Measurements from ENCODE around the gene ADGRF3.
"Not testable (repeated sequence)": the region's sequence is repeated elsewhere in the genome, so short reads cannot be mapped to it uniquely, and the experiment has no call there.

ADGRF3 gene

DNA sequence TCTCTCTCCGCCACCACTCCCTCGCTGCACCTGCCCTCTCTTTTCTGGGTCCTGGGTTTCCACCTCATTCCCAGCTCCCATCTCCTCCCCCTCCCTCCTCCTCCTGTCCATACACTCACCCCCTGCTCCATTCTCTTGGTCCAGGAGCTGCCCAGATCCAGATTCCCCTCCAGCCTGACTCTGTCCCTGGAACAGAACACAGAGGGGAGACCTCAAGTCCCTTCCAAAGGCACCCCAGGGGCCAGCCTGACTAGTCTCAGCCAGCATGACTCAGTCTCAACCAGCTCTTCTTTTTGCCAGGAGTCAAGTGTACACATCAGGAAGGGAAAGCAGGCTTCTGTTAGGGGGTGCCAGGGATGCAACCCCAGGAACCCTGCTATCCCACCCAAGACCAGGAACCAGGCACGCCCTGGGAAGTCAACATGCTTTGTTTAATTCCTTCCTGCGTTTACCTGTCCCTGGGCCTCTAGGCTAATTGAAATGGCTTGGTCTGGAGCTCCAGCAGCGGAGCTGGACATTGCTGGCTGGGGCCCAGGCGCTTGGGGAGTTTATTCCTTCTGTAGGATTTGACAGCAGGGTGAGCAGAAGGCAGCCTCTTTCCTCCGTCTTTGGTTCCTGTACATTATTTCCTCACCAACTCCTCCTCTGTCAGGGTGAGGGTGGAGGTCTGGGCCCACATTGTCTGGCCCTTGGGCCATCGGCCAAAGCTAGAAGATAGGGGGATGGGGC, 29.0 kb downstream of the ADGRF3 start:
- no peak for DNase-seq

DNA sequence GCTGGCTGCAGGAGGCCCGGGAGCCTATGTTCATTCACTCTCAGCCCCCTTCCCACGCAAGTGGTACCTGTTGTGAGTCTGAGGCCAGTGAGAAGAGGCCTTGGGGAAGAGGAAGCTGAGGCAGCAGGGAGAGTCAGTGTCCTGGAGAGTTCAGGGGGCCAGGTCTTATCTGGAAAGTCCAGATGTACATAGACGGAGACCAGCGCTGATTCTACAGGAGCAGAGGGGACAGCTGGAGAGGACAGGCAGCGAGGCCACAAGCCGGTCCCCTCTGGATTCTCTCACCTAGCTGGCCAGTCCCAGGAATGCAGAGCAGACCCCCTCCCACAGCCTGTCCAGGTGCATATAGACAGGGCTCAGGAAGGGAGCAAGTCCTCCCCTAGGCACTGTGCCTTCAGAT, 29.7 kb downstream of the ADGRF3 start:
- no peak for DNase-seq

DNA sequence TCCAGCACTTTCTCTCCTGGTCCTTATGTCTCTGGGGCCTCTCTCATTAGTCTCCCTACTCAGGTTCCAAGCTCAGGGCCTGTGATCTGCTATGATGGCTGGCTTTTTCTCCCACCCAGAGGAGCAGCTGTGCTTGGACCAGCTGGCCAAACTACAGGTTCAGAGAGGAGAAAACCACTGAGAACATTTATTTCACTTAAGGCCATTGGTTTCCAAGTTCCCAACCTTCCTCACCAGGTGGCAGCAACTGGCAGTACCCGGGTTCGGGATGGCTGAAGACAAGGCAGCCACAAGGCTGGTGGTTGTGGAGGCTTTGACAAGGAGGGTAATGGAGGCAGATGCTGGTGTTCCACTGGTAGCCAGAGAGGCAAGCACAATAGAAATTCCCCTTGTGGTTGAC, 30.5 kb downstream of the ADGRF3 start:
- DNase-seq, result no peak

DNA sequence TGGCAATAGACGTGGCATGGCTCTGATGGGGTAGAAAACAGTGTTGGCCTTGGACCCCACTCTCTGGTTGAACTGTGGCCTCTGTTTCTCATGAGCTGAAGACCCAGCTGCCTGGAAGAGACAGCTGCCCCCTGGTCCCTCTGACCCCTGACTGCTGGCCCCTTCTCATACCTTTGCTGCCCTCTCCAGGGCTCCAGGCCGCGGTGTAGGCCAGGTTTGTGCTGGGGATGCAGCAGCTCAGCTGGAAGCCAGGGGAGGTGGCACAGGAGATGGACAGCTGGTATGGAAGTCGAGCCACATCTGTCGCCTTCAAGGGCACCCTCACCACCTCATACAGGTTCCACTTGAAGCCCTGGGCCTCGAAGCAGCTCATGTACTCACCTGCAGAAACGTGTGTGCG, 32.3 kb downstream of the ADGRF3 start:
- no peak for DNase-seq

DNA sequence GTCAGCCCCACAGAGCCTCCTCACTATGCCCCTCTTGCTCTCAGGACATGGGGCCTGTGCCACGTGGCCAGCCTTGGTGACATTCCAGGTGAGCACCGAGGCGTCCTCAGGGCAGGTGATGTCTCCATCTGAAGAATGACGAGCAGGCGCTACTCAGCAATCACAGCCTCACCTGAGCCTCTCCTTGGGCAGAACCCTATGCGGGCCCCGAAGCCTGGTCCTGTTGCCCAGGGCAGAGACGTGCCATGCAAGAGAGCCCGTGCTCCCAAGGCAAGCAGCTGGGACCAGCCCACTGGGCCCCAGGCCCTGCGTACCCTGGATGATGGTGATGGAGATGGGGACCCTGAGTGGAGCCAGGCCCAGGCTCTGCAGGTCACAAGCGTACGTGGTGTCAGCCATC, 33.1 kb downstream of the ADGRF3 start:
- no peak for DNase-seq

DNA sequence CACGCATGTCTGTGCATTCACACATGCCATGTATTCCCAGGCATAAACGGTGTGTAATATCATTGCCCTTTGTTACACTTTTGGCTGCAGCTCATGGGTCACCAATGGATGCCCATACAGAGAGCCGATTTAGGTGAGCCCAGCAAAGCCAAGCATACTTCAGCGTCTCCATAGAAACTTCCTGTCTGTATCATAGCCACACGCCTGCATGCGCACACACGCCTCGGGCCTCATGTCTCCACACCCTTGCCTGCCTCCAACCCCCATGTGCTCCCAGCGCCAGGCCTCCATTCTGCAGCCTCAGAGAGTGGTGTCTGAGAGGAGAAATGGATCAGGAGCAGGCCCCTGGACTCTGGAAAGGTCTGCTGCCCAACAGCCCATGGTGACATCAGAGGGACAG, 34.1 kb downstream of the ADGRF3 start:
- no peak for DNase-seq

DNA sequence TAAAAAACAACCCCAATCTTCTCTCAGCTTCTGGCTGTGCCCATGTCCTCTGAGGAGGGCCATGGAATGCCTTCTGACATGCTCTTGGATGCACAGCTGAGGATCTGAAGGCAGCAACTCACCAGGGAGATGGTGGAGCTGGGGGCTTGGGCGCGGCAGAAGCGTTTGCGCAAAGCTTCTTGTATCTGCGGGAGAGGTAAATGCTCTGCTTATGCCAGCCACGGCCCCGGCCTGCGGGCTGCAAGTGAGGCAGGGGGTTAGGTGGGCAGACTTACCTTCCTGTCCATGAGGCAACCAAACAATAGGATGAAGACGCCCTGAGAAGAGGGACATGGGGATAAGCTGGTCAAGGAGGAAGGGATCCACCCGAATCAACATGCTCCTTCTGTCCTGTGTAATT, 36.7 kb downstream of the ADGRF3 start:
- no peak for DNase-seq

DNA sequence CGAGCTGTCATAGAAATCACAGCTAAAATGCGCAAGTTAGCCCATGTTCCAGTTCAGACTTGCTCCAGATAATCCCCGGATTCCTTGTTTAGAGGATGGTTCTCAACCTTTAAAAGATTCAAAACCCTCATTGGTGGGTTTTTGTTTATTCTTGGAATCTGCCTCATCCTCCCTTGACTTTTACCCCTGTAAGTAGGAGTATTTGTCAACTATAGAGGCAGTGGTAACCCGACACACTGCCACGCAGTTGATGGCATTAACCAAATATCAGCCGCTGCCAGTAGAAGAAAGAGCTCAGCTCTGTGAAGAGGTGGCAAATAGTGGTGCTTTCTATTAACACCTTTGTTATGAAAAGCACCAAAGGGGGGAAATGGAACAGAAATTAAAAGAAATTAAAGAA, 41.0 kb downstream of the ADGRF3 start:
- DNase-seq, result no peak

DNA sequence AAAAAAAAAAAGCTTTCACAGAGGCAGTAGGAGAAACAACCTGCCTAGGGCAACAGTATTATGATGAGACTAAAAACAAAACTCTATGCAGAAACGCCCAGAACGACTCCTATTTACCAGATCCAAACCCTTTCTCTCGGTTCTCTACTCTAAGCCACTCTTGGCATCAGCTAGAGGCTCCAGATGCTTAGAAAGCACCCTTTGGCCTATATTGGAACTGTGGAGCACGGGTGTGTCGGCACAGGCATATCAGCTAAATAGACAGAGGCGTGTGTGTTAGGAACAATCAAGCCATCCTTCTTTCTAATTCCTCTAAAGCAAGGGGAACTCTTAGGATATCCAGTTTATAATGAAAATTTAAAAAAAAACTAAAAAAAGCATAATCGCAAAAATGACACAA, 41.5 kb downstream of the ADGRF3 start:
- DNase-seq, result not testable (repeated sequence)

DNA sequence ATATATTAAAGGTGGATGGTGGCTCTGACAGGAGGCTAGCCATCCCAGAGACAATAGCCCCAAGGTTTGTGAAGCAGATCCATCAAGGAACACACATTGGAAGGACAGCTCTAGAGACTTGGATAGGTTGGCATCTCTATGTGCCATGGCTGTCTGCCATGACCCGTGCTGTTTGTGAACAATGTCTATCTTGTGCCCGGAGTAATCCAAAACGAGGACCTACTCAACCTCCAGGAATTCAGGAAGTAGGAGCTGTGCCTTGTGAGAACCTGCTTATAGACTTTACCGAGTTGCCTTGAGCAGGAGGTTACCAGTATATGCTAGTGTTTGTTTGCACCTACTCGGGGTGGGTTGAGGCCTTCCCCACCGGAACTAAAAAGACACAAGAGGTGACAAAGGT, 43.7 kb downstream of the ADGRF3 start:
- DNase-seq, result no peak

DNA sequence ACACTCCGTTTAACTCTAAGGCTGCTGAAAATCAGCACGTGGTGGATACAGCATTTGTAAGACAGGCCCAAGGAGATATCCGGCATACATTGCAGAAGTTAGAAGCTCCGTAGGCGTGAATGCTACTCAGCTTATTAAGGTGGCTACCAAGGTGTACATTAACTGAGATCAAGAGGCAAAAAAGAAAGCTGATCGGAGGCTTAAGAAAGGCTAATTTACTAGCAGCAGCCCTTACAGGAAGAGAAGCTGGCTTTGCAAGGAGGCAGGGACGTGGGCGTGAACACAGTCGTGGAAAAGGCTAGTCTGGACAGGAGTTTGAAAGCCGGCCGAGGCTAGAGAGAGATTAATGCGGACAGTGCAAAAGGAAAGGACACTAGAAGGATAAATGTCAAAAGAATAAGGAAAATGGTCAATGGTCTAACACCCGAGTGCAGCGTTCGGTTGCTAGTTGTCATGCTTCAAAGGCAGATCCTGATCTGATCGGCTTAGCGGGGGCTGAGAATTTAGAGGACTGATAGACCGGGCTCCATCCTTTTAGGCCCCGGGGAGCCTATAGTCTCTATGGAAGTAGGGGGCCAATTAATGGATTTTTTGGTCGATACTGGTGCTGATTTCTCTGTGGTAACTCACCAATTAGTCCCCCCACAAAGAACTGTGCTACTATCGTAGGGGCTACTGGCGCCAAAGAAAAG, 46.2 kb downstream of the ADGRF3 start:
- DNase-seq, result peak; percentile 71

DNA sequence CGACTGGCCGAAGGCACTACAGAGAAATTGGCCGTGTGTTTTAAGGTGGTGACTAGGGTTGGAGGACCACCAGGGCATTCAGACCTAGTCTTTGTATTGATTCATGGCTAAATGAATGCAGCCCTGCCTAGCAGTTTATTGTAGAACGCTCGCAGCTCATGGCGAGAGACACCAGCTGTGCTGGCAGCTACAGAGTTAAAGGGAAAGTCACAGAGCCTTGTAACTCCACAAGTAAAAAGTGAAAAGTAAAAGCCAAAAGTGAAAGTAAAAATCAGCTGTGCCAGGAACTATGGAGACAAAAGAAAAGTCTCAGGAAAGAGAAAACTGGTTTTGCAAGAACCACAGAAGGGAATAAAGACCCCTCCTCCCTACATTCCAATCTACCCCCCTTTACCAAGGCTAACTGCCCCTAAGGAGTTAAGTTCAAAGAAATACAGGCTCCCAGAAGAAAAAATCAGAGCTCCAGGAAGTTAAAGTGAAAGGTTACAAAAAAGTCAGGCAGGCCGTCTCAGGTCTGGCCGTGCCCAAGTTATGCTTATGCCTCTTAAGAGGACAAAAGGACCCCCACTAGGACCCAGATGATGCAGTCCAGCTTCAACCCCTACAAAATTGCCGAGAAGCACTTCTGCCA, 47.0 kb downstream of the ADGRF3 start:
- peak; percentile 83 for DNase-seq

DNA sequence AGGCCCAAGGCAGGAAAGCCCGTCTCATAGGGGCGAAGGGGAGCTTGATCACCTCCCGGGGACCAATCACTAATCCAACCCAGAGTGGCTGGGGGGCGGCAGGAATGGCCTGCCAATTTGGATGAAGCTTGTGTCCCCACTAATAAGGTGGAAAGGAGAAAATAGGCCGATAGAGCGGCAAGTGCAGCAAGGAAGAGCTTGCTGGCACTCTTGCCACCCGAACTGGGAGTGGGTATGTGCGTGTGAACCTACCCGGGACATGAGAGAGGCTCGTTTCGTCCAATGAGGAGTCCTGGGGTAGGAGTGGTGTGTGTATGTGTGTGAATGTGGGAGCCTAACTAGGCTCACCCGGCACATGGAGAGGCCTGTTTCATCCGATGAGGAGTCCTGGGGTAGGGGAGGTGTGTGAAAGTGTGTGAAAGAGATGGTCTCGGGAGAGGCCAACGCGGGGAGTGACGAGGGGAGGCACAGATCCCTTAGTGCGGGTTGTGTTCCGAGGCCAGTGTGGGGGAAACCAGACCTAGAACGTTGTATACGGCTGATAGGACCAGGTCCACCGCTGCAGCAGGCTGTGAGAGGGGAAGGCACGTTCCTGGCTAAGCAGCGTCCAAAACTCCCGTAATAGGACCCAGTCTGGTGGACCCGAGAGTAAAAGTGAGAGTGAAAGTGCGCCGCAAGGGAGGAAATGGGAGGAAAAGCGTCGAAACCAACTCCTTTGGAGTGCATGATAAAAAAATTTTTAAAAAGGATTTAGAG, 47.8 kb downstream of the ADGRF3 start:
- peak; percentile 16 for DNase-seq

DNA sequence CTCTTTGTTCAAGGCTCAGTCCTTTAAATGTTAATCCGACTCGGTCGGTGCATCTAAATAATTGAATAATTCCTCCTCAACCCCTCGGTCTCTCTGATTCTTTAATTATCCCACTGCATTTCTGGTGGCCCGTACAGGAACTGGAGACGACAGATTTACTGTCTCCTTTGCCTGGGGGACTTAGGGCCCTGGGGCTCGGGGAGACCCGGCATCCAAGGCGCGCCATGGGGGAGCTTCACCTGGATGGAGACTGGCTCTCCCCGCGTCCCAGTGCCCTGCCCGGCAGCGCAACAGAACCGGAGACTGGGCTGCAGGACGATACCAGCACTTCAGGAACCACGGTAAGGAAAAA, 48.3 kb downstream of the ADGRF3 start:
- DNase-seq, result no peak

DNA sequence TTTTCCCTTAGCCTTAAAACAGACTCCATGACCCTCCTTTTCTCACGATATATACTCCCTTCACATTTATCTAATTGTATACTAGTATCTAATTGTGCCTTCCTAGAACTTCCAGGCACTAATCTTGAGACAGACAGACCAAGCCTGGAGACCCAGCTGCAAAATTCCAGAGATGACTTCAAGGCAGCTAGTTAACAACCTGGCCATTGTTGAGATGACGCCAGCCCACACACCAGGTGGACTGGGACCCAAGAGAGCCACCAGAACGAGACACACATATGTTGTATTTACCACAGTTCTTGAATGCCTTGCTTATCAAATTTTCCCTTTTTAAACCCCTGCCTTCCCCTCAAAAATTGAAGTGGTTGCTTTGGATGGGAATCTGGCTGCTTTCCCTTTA, 49.5 kb downstream of the ADGRF3 start:
- DNase-seq, result no peak

DNA sequence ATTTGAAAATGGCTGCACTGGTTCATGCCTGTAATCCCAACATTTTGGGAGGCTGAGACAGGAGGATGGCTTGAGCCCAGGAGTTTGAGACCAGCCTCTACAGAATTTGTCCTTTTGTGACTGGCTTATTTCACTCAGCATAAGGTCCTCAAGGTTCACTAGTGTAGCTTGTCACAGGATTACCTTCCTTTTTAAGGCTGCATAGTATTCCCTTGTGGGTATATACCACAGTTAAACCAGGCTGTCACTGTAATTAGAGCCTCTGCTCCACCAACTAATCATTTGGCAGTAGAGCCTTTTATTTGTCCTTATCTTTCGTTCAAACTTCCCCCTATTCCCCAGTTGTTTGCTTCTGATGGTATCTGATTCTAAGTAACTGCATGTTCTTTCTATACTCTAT, 51.1 kb downstream of the ADGRF3 start:
- no peak for DNase-seq

DNA sequence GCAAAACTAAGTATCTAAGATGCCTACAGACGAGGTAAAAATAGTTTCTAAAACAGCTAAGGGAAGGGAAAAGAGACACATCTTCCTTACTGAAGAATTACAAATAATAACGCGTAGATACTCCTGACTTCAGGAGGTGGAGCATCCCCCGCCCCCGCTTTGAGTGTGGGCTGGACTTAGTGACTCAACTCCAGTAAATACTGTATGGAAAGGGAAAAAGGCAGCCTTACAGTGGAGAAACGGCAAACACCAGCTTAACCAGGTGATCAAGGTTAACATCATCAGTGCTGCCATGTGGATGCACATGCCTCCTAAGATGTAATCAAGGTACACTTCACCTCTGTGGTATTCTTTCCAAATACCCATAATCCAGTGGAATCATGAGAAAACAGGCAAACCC, 53.9 kb downstream of the ADGRF3 start:
- DNase-seq, result no peak

DNA sequence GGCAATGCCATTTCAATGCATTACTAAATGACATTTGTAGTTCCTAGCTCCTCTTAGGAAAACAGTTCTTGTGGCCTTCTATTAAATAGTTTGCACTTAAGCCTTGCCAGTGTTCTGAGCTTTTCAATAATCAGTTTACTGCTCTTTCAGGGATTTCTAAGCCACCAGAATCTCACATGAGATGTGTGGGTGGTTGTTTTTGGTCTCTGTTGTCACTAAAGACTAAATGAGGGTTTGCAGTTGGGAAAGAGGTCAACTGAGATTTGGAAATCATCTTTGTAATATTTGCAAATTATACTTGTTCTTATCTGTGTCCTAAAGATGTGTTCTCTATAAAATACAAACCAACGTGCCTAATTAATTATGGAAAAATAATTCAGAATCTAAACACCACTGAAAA, 56.6 kb downstream of the ADGRF3 start:
- DNase-seq, result no peak

DNA sequence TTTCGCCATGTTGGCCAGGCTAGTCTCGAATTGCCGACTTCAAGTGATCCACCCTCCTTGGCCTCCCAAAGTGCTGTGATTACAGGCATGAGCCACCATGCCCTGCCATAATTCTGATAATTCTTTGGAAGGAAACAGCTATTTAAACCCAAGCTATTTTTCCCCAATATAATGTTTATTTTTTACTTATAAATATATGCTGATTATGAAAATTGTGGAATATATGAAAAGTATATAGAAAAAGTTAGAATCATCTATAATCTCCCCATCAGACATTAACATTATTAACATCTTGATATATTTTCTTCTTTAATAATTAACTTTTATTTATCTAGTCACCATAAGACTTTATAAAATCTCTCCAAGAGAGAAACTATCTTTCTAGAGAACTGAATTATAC, 60.7 kb downstream of the ADGRF3 start:
- DNase-seq, result no peak

DNA sequence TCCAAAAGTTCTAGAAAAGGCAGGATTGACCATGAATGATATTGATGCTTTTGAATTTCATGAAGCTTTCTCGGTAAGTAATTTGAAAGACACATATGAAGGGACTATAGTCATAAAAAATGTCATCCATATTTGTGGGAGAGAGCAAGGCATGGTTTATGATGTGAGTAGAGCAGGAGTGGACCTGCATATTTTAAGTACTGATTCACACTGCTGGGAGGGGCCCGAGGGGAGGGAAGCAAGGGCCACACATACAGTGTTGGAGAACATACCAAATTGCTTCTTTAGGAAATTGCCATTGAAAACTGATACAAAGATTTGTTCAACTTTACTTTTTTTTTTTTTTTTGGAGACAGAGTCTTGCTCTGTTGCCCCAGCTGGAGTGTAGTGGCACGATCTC, 62.5 kb downstream of the ADGRF3 start:
- DNase-seq, result no peak

DNA sequence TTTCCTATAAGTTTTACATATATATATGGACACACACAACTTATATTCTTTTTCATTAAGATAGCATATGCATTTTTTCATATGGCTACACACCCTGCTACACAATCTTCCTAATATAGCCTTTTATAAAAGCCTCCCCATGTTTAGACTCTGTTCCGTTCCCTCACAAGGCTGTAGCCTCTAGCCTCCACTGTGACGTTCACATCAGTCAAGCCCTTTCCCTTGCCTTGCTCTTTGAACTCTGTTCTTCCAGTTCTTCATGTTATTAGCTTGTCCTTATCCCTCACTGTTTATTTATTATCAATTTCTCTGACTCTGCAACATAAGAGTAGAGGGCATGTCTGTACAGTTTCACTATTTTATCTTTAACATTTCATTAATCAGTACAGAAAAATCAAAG, 63.0 kb downstream of the ADGRF3 start:
- DNase-seq, result no peak

DNA sequence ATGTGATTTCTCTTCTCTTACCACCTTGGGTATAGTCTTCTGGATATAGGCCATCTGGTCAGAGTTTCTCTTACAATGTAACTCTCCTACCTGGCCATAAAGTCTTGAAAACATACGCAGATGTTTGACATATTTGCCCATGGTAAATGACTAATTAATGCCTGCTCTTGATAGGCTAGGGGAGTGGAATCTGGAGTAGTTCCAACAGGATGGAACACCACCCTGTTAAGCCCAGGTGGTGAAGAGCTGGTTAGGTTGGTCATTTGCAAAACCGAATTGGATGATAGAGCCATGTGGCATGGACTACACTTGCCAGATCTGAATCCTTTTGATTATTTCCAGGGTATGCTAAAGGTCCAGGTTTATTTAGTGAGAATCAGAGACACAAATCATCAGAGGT, 65.4 kb downstream of the ADGRF3 start:
- DNase-seq, result no peak

DNA sequence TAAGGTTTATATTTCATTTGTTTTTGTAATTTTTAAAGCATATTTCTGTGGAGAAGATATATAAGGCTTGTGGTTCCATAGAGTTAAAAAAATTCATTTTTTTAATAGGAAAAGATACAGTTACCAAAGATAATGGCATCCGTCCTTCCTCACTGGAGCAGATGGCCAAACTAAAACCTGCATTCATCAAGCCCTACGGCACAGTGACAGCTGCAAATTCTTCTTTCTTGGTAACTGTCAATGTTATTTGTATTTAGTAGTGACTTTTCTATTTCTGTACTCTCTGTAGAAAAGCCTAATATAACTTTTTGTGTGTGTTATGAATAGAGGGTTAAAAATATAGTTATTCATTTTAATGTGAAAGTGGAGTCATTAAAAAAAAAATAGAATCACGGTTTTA, 66.7 kb downstream of the ADGRF3 start:
- DNase-seq, result no peak

Data from kidney glomerular epithelial cell (primary cell).